Measurements from ENCODE around the gene RNU2-1. TPM values are rescaled to one million over a fixed set of nuclear protein-coding genes. Genes with fewer than 3 reads are reported as not detected.
A peak's percentile ranks its signal among the peaks of the same experiment; 100 is the strongest.
"Not testable (repeated sequence)": the region's sequence is repeated elsewhere in the genome, so short reads cannot be mapped to it uniquely, and the experiment has no call there.

RNU2-1 gene
- total and polyA plus RNA-seq, 2 experiments from 2014 or later: not detected

DNA sequence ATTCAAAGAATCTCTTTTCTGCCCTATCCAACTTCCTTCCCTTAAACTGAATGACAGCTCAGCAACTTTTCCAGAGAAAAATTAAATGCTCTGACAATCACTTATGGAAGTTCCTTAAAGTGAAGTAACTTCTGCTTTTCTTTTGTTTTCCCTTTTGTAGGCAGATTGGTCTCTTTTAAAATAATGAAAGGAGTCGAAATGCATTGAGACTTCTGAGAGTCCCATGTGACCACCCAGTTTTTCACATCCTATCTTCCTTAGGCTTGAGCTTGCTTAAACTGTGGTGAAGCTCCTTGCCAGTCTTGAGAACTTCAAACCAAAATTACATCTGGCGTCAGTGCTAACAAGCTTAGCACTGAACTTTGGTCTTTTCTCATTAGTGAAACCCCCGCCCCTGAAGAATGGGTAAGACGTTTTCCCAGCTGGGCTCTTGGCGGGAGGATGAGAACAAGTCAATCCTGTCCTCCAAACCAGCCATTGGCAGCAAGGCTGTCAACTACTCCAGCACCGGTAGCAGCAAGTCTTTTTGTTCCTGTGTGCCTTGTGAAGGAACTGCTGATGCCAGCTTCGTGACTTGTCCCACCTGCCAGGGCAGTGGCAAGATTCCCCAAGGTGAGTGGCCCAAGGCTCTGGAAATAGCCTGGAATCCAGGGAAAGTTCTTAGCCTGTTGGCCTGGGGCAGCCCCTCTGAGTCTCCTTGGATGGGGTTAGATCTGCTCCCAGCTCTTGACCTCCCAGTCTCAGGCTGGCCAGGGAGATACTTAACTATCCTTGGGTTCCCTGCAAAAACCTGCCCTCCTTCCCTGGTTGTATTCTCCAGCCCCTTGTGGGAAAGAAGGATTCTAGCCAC, 20.9 kb downstream of the RNU2-1 start:
- H3K4me1 ChIP-seq (ENCODE audit: insufficient read depth): peaks cover 34% of the 10 kb centered on the region
- H3K4me2 ChIP-seq: peak overlapping the region; percentile 93
- DNase-seq (ENCODE audit: low spot score): no peak
- no peaks in the 10 kb centered on the region for H3K9me3 ChIP-seq (ENCODE audit: low read depth)
- peaks cover 4% of the 10 kb centered on the region for H3K79me2 ChIP-seq
- peak overlapping the region; percentile 81 for H2AFZ ChIP-seq
- TF ChIP-seq EZH2phosphoT487 (IDR thresholded peaks at IDR 0.05; ENCODE audit: low read depth, severe bottlenecking, unreplicated experiment): no peak
- TF ChIP-seq EZH2 (IDR thresholded peaks at IDR 0.05; ENCODE audit: borderline replicate concordance): no peak
- TF ChIP-seq, protein P1, sequence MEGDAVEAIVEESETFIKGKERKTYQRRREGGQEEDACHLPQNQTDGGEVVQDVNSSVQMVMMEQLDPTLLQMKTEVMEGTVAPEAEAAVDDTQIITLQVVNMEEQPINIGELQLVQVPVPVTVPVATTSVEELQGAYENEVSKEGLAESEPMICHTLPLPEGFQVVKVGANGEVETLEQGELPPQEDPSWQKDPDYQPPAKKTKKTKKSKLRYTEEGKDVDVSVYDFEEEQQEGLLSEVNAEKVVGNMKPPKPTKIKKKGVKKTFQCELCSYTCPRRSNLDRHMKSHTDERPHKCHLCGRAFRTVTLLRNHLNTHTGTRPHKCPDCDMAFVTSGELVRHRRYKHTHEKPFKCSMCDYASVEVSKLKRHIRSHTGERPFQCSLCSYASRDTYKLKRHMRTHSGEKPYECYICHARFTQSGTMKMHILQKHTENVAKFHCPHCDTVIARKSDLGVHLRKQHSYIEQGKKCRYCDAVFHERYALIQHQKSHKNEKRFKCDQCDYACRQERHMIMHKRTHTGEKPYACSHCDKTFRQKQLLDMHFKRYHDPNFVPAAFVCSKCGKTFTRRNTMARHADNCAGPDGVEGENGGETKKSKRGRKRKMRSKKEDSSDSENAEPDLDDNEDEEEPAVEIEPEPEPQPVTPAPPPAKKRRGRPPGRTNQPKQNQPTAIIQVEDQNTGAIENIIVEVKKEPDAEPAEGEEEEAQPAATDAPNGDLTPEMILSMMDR (IDR thresholded peaks at IDR 0.05; ENCODE audit: poor library complexity): no peak
- H3K27me3 ChIP-seq: no peaks in the 10 kb centered on the region
- no peaks in the 10 kb centered on the region for H3K9me2 ChIP-seq (replicated peaks; ENCODE audit: insufficient read depth)
- no peaks in the 10 kb centered on the region for H4K20me1 ChIP-seq (ENCODE audit: insufficient read depth, poor library complexity, severe bottlenecking)
- H3K27ac ChIP-seq: peak overlapping the region; percentile 91
- 83% methylated on average over 7 of the region's 7 CpGs for WGBS (ENCODE audit: low lambda C conversion rate, missing lambda C conversion rate)
- H3K4me3 ChIP-seq: peak overlapping the region; percentile 31
- no peaks in the 10 kb centered on the region for H3K36me3 ChIP-seq (replicated peaks; ENCODE audit: insufficient read depth, low read depth)

- DNase-seq (ENCODE audit: low spot score): peak; percentile 92
- Histone ChIP-seq H3K36me3 (replicated peaks; ENCODE audit: insufficient read depth, low read depth) (no peaks in the 10 kb centered on the region), H3K4me2 (peak within 1 kb of the TSS; percentile 93), H3K9me3 (ENCODE audit: low read depth) (no peaks in the 10 kb centered on the region), H3K4me1 (ENCODE audit: insufficient read depth) (peaks cover 27% of the 10 kb centered on the region), H4K20me1 (ENCODE audit: insufficient read depth, poor library complexity, severe bottlenecking) (no peaks in the 10 kb centered on the region), H3K4me3 (peak within 1 kb of the TSS; percentile 31), H3K79me2 (peaks cover 4% of the 10 kb centered on the region), H2AFZ (peak within 1 kb of the TSS; percentile 81), H3K27ac (peak within 1 kb of the TSS; percentile 91), H3K27me3 (no peaks in the 10 kb centered on the region), H3K9me2 (replicated peaks; ENCODE audit: insufficient read depth) (no peaks in the 10 kb centered on the region)
- WGBS (ENCODE audit: low lambda C conversion rate, missing lambda C conversion rate): 2% methylated on average over 48 of the region's 54 CpGs
- TF ChIP-seq EZH2 (IDR thresholded peaks at IDR 0.05; ENCODE audit: borderline replicate concordance) (no peak), EZH2phosphoT487 (IDR thresholded peaks at IDR 0.05; ENCODE audit: low read depth, severe bottlenecking, unreplicated experiment) (no peak)
Observed at GRCh38 chr17:43211480-43212402, 22.0 kb downstream of the RNU2-1 start, which contains the start of gene TMEM106A. TSS of gene TMEM106A (plus strand) at chr17:43211875. CDS start at chr17:43213042, 1,167 bp downstream.

DNA sequence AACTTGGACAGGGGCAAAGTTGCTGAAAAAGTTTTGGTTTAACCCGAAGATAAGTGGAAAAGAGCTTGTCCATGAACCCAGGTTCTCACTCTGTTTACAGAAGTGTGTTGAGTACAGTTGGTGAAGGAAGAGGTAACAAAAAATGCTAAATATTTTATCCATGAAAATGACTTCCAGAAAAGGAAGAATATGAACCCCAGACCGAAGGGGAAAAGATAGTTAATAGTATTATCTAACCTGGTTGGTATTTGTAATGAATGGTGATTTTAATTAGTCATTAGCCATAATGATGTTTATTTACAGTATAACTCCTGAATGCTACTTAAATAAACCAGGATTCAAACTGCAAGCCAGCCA, 22.7 kb downstream of the RNU2-1 start:
- Histone ChIP-seq H3K4me1 (ENCODE audit: insufficient read depth) (peaks cover 23% of the 10 kb centered on the region), H3K27me3 (no peaks in the 10 kb centered on the region), H3K79me2 (peaks cover 4% of the 10 kb centered on the region), H3K9me3 (ENCODE audit: low read depth) (no peaks in the 10 kb centered on the region), H4K20me1 (ENCODE audit: insufficient read depth, poor library complexity, severe bottlenecking) (no peaks in the 10 kb centered on the region), H2AFZ (peak overlapping the region; percentile 58), H3K9me2 (replicated peaks; ENCODE audit: insufficient read depth) (no peaks in the 10 kb centered on the region), H3K27ac (peak overlapping the region; percentile 91), H3K4me3 (peak overlapping the region; percentile 31), H3K36me3 (replicated peaks; ENCODE audit: insufficient read depth, low read depth) (peaks cover 2% of the 10 kb centered on the region), H3K4me2 (peak overlapping the region; percentile 93)
- no peak for DNase-seq (ENCODE audit: low spot score)
- 62% methylated on average over 2 of the region's 2 CpGs for WGBS (ENCODE audit: low lambda C conversion rate, missing lambda C conversion rate)
- no peak for TF ChIP-seq EZH2phosphoT487 (IDR thresholded peaks at IDR 0.05; ENCODE audit: low read depth, severe bottlenecking, unreplicated experiment)

DNA sequence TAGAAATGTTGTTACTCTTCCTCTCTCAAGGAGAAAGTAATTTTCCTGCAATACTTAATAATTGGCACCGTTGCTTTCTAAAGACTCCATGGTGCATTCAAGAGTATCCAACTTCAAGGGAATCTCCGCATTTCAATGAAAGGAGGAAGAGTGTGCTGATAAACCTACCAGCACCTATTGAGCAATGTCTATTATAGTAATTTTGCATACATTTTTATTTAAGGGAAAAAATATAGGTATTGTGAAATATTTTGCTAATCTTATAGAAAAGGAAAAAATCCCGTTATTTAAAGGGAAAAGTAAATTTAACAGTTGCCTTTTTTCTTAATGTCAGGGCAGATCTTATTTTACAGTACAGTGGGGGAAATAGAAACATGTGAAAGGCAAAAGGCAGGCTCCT, 23.2 kb downstream of the RNU2-1 start:
- no peaks in the 10 kb centered on the region for H3K27me3 ChIP-seq
- H3K36me3 ChIP-seq (replicated peaks; ENCODE audit: insufficient read depth, low read depth): peaks cover 3% of the 10 kb centered on the region
- TF ChIP-seq EZH2 (IDR thresholded peaks at IDR 0.05; ENCODE audit: borderline replicate concordance) (no peak), EZH2phosphoT487 (IDR thresholded peaks at IDR 0.05; ENCODE audit: low read depth, severe bottlenecking, unreplicated experiment) (no peak)
- TF ChIP-seq, protein P1 (IDR thresholded peaks at IDR 0.05; ENCODE audit: poor library complexity): no peak
- no peak overlapping the region for H3K4me3 ChIP-seq
- WGBS (ENCODE audit: low lambda C conversion rate, missing lambda C conversion rate): 80% methylated on average over 3 of the region's 3 CpGs
- peak overlapping the region; percentile 93 for H3K4me2 ChIP-seq
- H3K9me3 ChIP-seq (ENCODE audit: low read depth): no peaks in the 10 kb centered on the region
- peaks cover 4% of the 10 kb centered on the region for H3K79me2 ChIP-seq
- peaks cover 19% of the 10 kb centered on the region for H3K4me1 ChIP-seq (ENCODE audit: insufficient read depth)
- H2AFZ ChIP-seq: no peak overlapping the region
- H3K9me2 ChIP-seq (replicated peaks; ENCODE audit: insufficient read depth): no peaks in the 10 kb centered on the region
- no peaks in the 10 kb centered on the region for H4K20me1 ChIP-seq (ENCODE audit: insufficient read depth, poor library complexity, severe bottlenecking)
- peak overlapping the region; percentile 91 for H3K27ac ChIP-seq
- DNase-seq (ENCODE audit: low spot score): no peak

- DNase-seq (ENCODE audit: low spot score); H3K9me3 ChIP-seq (ENCODE audit: low read depth); H2AFZ ChIP-seq; H3K4me2 ChIP-seq; H3K27me3 ChIP-seq; H3K9me2 ChIP-seq (replicated peaks; ENCODE audit: insufficient read depth); H3K4me3 ChIP-seq; H3K4me1 ChIP-seq (ENCODE audit: insufficient read depth); H4K20me1 ChIP-seq (ENCODE audit: insufficient read depth, poor library complexity, severe bottlenecking); H3K36me3 ChIP-seq (replicated peaks; ENCODE audit: insufficient read depth, low read depth); H3K79me2 ChIP-seq: not testable (repeated sequence)
- 99% methylated on average over 3 of the region's 3 CpGs for WGBS (ENCODE audit: low lambda C conversion rate, missing lambda C conversion rate)
- peak overlapping the region; percentile 7 for H3K27ac ChIP-seq
Observed at GRCh38 chr17:43203013-43203412, 30.8 kb downstream of the RNU2-1 start.

Data from hepatocyte (in vitro differentiated cells).